Breast epithelium (tissue), 4 donors: Measurements from ENCODE around the gene RAB28. TPM values are rescaled to one million over a fixed set of nuclear protein-coding genes. Genes with fewer than 3 reads are reported as not detected.

Experiments
- DNase-seq, 2 donors: peaks; one replicate each; pipeline ENCODE4 v3.0.0-alpha.2; 2019; ENCODE audit warnings: low spot score in 2 of 2
- H3K27ac ChIP-seq, 2 donors: fragments of 200-600 bp; sonication (generic) in 1 of 2; one replicate each; pipeline ENCODE4 v1.5.1; 2016 to 2019; ENCODE audit warnings: mild to moderate bottlenecking in 1 of 2
- H3K27me3 ChIP-seq, 2 donors: fragments of 200-600 bp; sonication (generic) in 1 of 2; one replicate each; pipeline versions ENCODE4 v1.5.1 to v1.6.0; 2017 to 2019; ENCODE audit warnings: control low read depth in 1 of 2, mild to moderate bottlenecking in 1 of 2
- H3K36me3 ChIP-seq: fragments of 200-600 bp; one replicate; pipeline ENCODE4 v1.5.1; 2019
- H3K4me1 ChIP-seq, 2 donors: fragments of 200-600 bp; sonication (generic); one replicate each; pipeline ENCODE4 v1.5.1; 2016 to 2019; ENCODE audit warnings: control low read depth in 1 of 2
- H3K4me3 ChIP-seq, 3 donors: fragments of 200-600 bp; sonication (generic); 1 replicate in 2 of 3; 2 replicates in 1 of 3; pipeline ENCODE4 v1.5.1; 2016 to 2019; ENCODE audit warnings: mild to moderate bottlenecking in 3 of 3, moderate library complexity in 2 of 3
- H3K9me3 ChIP-seq, 2 donors: fragments of 200-600 bp; sonication (generic) in 1 of 2; one replicate each; pipeline ENCODE4 v1.5.1; 2016 to 2019; ENCODE audit warnings: control low read depth in 1 of 2
- CTCF ChIP-seq, 3 donors: fragments of 450-650 bp; IDR thresholded peaks; one replicate each; pipeline ENCODE4 v1.5.1; 2016 to 2017; ENCODE audit warnings: antibody characterized with exemption in 3 of 3, mild to moderate bottlenecking in 3 of 3, moderate library complexity in 3 of 3
- POLR2A ChIP-seq: fragments of 450-650 bp; IDR thresholded peaks from one replicate; pipeline ENCODE4 v1.6.1; 2016; ENCODE audit warnings: antibody characterized with exemption, mild to moderate bottlenecking, moderate library complexity
- POLR2AphosphoS5 ChIP-seq, 3 donors: sonication (generic); formaldehyde crosslinking; IDR thresholded peaks; one replicate each; pipeline ENCODE4 v1.6.1; 2017; ENCODE audit warnings: antibody characterized with exemption in 3 of 3
- intact Hi-C: fragments of 100-400 bp; cut with DNase I; formaldehyde crosslinking; loops from one replicate; pipeline ENCODE4 v1.15.1; 2023; ENCODE audit warnings: low total_unique reads
- total RNA-seq, 3 donors: library from RNA; depleted of rRNA; stranded (reverse); fragments of >200 nt; gene quantifications; one replicate each; pipeline ENCODE4 v1.1.0, GENCODE V29; 2016

RAB28 gene
- total RNA-seq, 3 donors from 2014 or later: 21.9 to 27.8 (median 24.3) TPM

GRCh38 chr4:13340672-13341071 lies 143.5 kb downstream of the RAB28 start:
- H3K27ac ChIP-seq: no peak overlapping the region
- TF ChIP-seq CTCF (IDR thresholded peaks at IDR 0.05) (no peak), POLR2AphosphoS5 (IDR thresholded peaks at IDR 0.05) (no peak), POLR2A (no peak)
- H3K27me3 ChIP-seq: no peaks in the 10 kb centered on the region
- H3K9me3 ChIP-seq: no peaks in the 10 kb centered on the region
- no peak overlapping the region for H3K4me3 ChIP-seq
- no peaks in the 10 kb centered on the region for H3K4me1 ChIP-seq
- no peaks in the 10 kb centered on the region for H3K36me3 ChIP-seq
- intact Hi-C loops: no loop called here
- no peak for DNase-seq

GRCh38 chr4:13331827-13332226 lies 152.3 kb downstream of the RAB28 start:
- intact Hi-C loops: no loop called here
- DNase-seq: peak in 1 of 2 donors; percentile 17

GRCh38 chr4:13329963-13330362 lies 154.2 kb downstream of the RAB28 start:
- TF ChIP-seq POLR2A: no peak
- H3K27me3 ChIP-seq: no peaks in the 10 kb centered on the region
- H3K36me3 ChIP-seq: no peaks in the 10 kb centered on the region
- H3K27ac ChIP-seq: no peak overlapping the region
- no peak for DNase-seq
- H3K4me1 ChIP-seq: no peaks in the 10 kb centered on the region
- H3K4me3 ChIP-seq: no peak overlapping the region
- no peaks in the 10 kb centered on the region for H3K9me3 ChIP-seq
- intact Hi-C loops: no loop called here

More at GRCh38 chr4:13331827-13332226, 152.3 kb downstream of the RAB28 start:
- no peak overlapping the region for H3K27ac ChIP-seq
- H3K27me3 ChIP-seq: no peaks in the 10 kb centered on the region
- no peaks in the 10 kb centered on the region for H3K36me3 ChIP-seq
- TF ChIP-seq POLR2AphosphoS5 (IDR thresholded peaks at IDR 0.05) (no peak), CTCF (IDR thresholded peaks at IDR 0.05) (no peak), POLR2A (no peak)
- no peaks in the 10 kb centered on the region for H3K9me3 ChIP-seq
- no peak overlapping the region for H3K4me3 ChIP-seq
- no peaks in the 10 kb centered on the region for H3K4me1 ChIP-seq

GRCh38 chr4:13329340-13329850 lies 154.7 kb downstream of the RAB28 start:
- intact Hi-C loops: no loop called here
- no peaks in the 10 kb centered on the region for H3K36me3 ChIP-seq
- no peaks in the 10 kb centered on the region for H3K4me1 ChIP-seq
- no peak overlapping the region for H3K27ac ChIP-seq
- H3K9me3 ChIP-seq: no peaks in the 10 kb centered on the region
- TF ChIP-seq CTCF (IDR thresholded peaks at IDR 0.05): no peak
- no peak for TF ChIP-seq POLR2A
- no peak for TF ChIP-seq POLR2AphosphoS5 (IDR thresholded peaks at IDR 0.05)
- H3K27me3 ChIP-seq: no peaks in the 10 kb centered on the region
- no peak overlapping the region for H3K4me3 ChIP-seq
- no peak for DNase-seq

GRCh38 chr4:13328591-13328990 lies 155.5 kb downstream of the RAB28 start:
- TF ChIP-seq CTCF (IDR thresholded peaks at IDR 0.05) (no peak), POLR2A (no peak), POLR2AphosphoS5 (IDR thresholded peaks at IDR 0.05) (no peak)
- DNase-seq: no peak
- Histone ChIP-seq H3K4me3 (no peak overlapping the region), H3K27me3 (no peaks in the 10 kb centered on the region), H3K9me3 (no peaks in the 10 kb centered on the region), H3K36me3 (no peaks in the 10 kb centered on the region), H3K27ac (no peak overlapping the region), H3K4me1 (no peaks in the 10 kb centered on the region)
- intact Hi-C loops: no loop called here

GRCh38 chr4:13327991-13328390 lies 156.1 kb downstream of the RAB28 start:
- no peaks in the 10 kb centered on the region for H3K4me1 ChIP-seq
- TF ChIP-seq CTCF (IDR thresholded peaks at IDR 0.05) (no peak), POLR2AphosphoS5 (IDR thresholded peaks at IDR 0.05) (no peak), POLR2A (no peak)
- H3K27ac ChIP-seq: no peak overlapping the region
- H3K36me3 ChIP-seq: no peaks in the 10 kb centered on the region
- H3K9me3 ChIP-seq: no peaks in the 10 kb centered on the region
- intact Hi-C loops: no loop called here
- H3K27me3 ChIP-seq: no peaks in the 10 kb centered on the region
- DNase-seq: no peak
- no peak overlapping the region for H3K4me3 ChIP-seq
